ENCODE results near the gene ARHGEF19.

- no peak for TF ChIP-seq POLR2A (IDR thresholded peaks at IDR 0.05; ENCODE audit: low read length)
- TF ChIP-seq GATA1 (IDR thresholded peaks at IDR 0.05; ENCODE audit: low read depth, low read length) = no peak
These were observed 42.2 kb downstream of the ARHGEF19 start for GRCh38 chr1:16170283-16170673.
